T-cell (primary cell): ENCODE measurements around the gene GTF3A. TPM values are rescaled to one million over a fixed set of nuclear protein-coding genes. Genes with fewer than 3 reads are reported as not detected.

Source experiments
- ATAC-seq, 4 experiments: fragments of 200-7000 bp in 3 of 4; fragments of 150-1000 bp in 1 of 4; cut with Tn5 transposase; replicated peaks in 1 of 4; 1 replicate in 3 of 4; 2 replicates in 1 of 4; pipeline ENCODE4 v1.10.0; 2021; ENCODE audit warnings: moderate library complexity in 3 of 4, mild to moderate bottlenecking in 2 of 4, moderate number of reproducible peaks in 1 of 4
- CTCF ChIA-PET, 2 donors: fragments of 300-600 bp; sonication (Branson Sonifier 250); formaldehyde crosslinking; loops; one replicate each; lab custom pipeline; 2022; ENCODE audit warnings: antibody characterized with exemption in 2 of 2; lab: Charles Lee
- POLR2A ChIA-PET, 2 donors: fragments of 300-600 bp; sonication (Branson Sonifier 250); formaldehyde crosslinking; loops; one replicate each; lab custom pipeline; 2022; ENCODE audit warnings: antibody characterized with exemption in 2 of 2; lab: Charles Lee
- DNase-seq, 35 experiments: peaks; one replicate each; pipeline versions ENCODE4 v3.0.0 to v3.0.0-alpha.2; 2013 to 2023
- H3K27ac ChIP-seq: one replicate; pipeline ENCODE4 v1.5.1; 2013; ENCODE audit warnings: low read length
- H3K27me3 ChIP-seq, 2 experiments: replicated peaks in 1 of 2; 1 replicate in 1 of 2; 2 replicates in 1 of 2; pipeline versions ENCODE4 v1.6.1 to v1.7.0; 2013; ENCODE audit warnings: low read length in 1 of 2, mixed read lengths in 1 of 2; ENCODE audit not compliant: control insufficient read depth in 2 of 2, insufficient read depth in 2 of 2; ENCODE audit errors: extremely low read depth in 1 of 2
- H3K36me3 ChIP-seq, 2 donors: 1 replicate in 1 of 2; 2 replicates in 1 of 2; pipeline versions ENCODE4 v1.6.1 to v1.7.0; 2013; ENCODE audit warnings: low read length in 1 of 2; ENCODE audit not compliant: control insufficient read depth in 2 of 2, insufficient read depth in 1 of 2; ENCODE audit errors: extremely low read depth in 1 of 2
- H3K4me1 ChIP-seq, 2 experiments: 1 replicate in 1 of 2; 2 replicates in 1 of 2; pipeline versions ENCODE4 v1.6.1 to v1.7.0; 2013; ENCODE audit warnings: low read length in 2 of 2, mixed read lengths in 1 of 2; ENCODE audit not compliant: insufficient read depth in 2 of 2, control insufficient read depth in 1 of 2; ENCODE audit errors: extremely low read depth in 1 of 2
- H3K4me3 ChIP-seq, 2 donors: 1 replicate in 1 of 2; 2 replicates in 1 of 2; pipeline versions ENCODE4 v1.5.1 to v1.7.0; 2013; ENCODE audit warnings: mild to moderate bottlenecking in 2 of 2, low read length in 1 of 2, moderate library complexity in 1 of 2; ENCODE audit not compliant: control insufficient read depth in 1 of 2; ENCODE audit errors: extremely low read depth in 1 of 2
- H3K9me3 ChIP-seq: 2 replicates; pipeline ENCODE4 v1.7.0; 2013
- H3K27ac Mint-ChIP-seq, 2 donors: one replicate each; pipeline ENCODE4 v1.8.0; 2020 to 2021; ENCODE audit warnings: mild to moderate bottlenecking in 2 of 2, mixed read lengths in 2 of 2
- H3K27me3 Mint-ChIP-seq, 2 donors: one replicate each; pipeline ENCODE4 v1.8.0; 2021 to 2022; ENCODE audit warnings: mixed read lengths in 2 of 2
- H3K36me3 Mint-ChIP-seq: one replicate; pipeline ENCODE4 v1.8.0; 2021; ENCODE audit warnings: mixed read lengths
- H3K4me1 Mint-ChIP-seq, 3 donors: one replicate each; pipeline ENCODE4 v1.8.0; 2020 to 2022; ENCODE audit warnings: mixed read lengths in 3 of 3, mild to moderate bottlenecking in 1 of 3
- H3K4me3 Mint-ChIP-seq, 3 donors: one replicate each; pipeline ENCODE4 v1.8.0; 2020 to 2022; ENCODE audit warnings: mild to moderate bottlenecking in 3 of 3, mixed read lengths in 3 of 3, moderate library complexity in 3 of 3
- H3K9me3 Mint-ChIP-seq, 3 donors: one replicate each; pipeline ENCODE4 v1.8.0; 2020 to 2022; ENCODE audit warnings: mixed read lengths in 3 of 3
- WGBS: methylation state at CpG from one replicate; pipeline ENCODE4 v1.1.5; 2013; ENCODE audit warnings: missing lambda C conversion rate; ENCODE audit not compliant: insufficient coverage; 5-methylcytosine and 5-hydroxymethylcytosine counted together
- total RNA-seq, 35 experiments: library from RNA in 6 of 35; stranded (reverse) in 6 of 35; fragments of 120-200 nt in 1 of 35; gene quantifications; one replicate each; pipeline versions ENCODE4 v1.2.1 to v1.2.4 and lab custom pipeline; 2013 to 2026

Gene GTF3A
- total RNA-seq, 5 donors from 2014 or later (not counting 1 experiment from before 2014, with no cell fraction given): 144 to 266 (median 229) TPM

- CTCF ChIA-PET: interaction anchor here (0.6 to 2.7 kb wide), 10 partner anchors 10 to 371 kb away, joined by 3 to 17 read pairs (median 3); no protein-coding TSS in a partner anchor
- Mint-ChIP-seq H3K27me3 (no peaks in the 10 kb centered on the region), H3K4me1 (peaks cover 23 to 38% (median 28%) of the 10 kb centered on the region in 3 donors), H3K9me3 (no peaks in the 10 kb centered on the region), H3K27ac (peak overlapping the region; percentile 99 to 100), H3K36me3 (no peaks in the 10 kb centered on the region), H3K4me3 (peak overlapping the region; percentile 83 to 93 (median 88))
- Histone ChIP-seq H3K27ac (peak overlapping the region; percentile 79), H3K27me3 (no peaks in the 10 kb centered on the region), H3K9me3 (no peaks in the 10 kb centered on the region), H3K4me1 (peaks cover 18 to 19% of the 10 kb centered on the region in 2 experiments), H3K36me3 (no peaks in the 10 kb centered on the region), H3K4me3 (peak overlapping the region; percentile 40 to 60)
- POLR2A ChIA-PET: interaction anchor here (0.5 to 1.3 kb wide), 6 partner anchors 8 to 288 kb away, joined by 3 to 8 read pairs (median 5); partner anchors contain the start of gene GTF3A (in 1 of the 2)
- 0% methylated on average over 4 of the region's 5 CpGs for WGBS
- ATAC-seq: peak in 1 of 4 experiments; percentile 17
- peak in 3 of 35 experiments; percentile 16 to 42 (median 20) for DNase-seq
Measured at GRCh38 chr13:27455331-27455855, 31.0 kb downstream of the GTF3A start.

GRCh38 chr13:27461940-27462584 is 37.6 kb downstream of the GTF3A start:
- ATAC-seq (no peak), DNase-seq (no peak)
- no peaks in the 10 kb centered on the region for H3K36me3 ChIP-seq
- H3K4me3 ChIP-seq: no peak overlapping the region
- H3K4me1 ChIP-seq: no peaks in the 10 kb centered on the region
- no peaks in the 10 kb centered on the region for H3K27me3 Mint-ChIP-seq
- no peak overlapping the region for H3K27ac ChIP-seq
- H3K27ac Mint-ChIP-seq: no peak overlapping the region
- H3K27me3 ChIP-seq: peaks cover 0 to 5% of the 10 kb centered on the region in 2 experiments
- H3K4me1 Mint-ChIP-seq: peaks cover 5 to 7% (median 6%) of the 10 kb centered on the region in 3 donors
- POLR2A ChIA-PET: interaction anchor here in 1 of 2 donors (0.5 kb wide), 1 partner anchor 338 kb away, joined by 3 read pairs; no protein-coding TSS in a partner anchor
- no peaks in the 10 kb centered on the region for H3K9me3 ChIP-seq
- WGBS: 82% methylated on average over 6 of the region's 12 CpGs
- no peaks in the 10 kb centered on the region for H3K36me3 Mint-ChIP-seq
- no peak overlapping the region for H3K4me3 Mint-ChIP-seq
- CTCF ChIA-PET: no interaction called here
- H3K9me3 Mint-ChIP-seq: no peaks in the 10 kb centered on the region

- H3K9me3 ChIP-seq: no peaks in the 10 kb centered on the region
- Mint-ChIP-seq H3K36me3 (no peaks in the 10 kb centered on the region), H3K4me1 (peaks cover 4 to 7% (median 5%) of the 10 kb centered on the region in 3 donors), H3K4me3 (no peak overlapping the region), H3K9me3 (no peaks in the 10 kb centered on the region), H3K27me3 (no peaks in the 10 kb centered on the region), H3K27ac (no peak overlapping the region)
- no peak for ATAC-seq
- H3K27ac ChIP-seq: no peak overlapping the region
- POLR2A ChIA-PET: no interaction called here
- H3K36me3 ChIP-seq: no peaks in the 10 kb centered on the region
- peaks cover 0 to 5% of the 10 kb centered on the region in 2 experiments for H3K27me3 ChIP-seq
- DNase-seq: no peak
- H3K4me3 ChIP-seq: no peak overlapping the region
- CTCF ChIA-PET: no interaction called here
- no peaks in the 10 kb centered on the region for H3K4me1 ChIP-seq
- 44% methylated on average over 6 of the region's 6 CpGs for WGBS
Measured at GRCh38 chr13:27463500-27463899, 39.1 kb downstream of the GTF3A start.

GRCh38 chr13:27465611-27466010 is 41.2 kb downstream of the GTF3A start:
- no peak for DNase-seq
- Histone ChIP-seq H3K4me3 (no peak overlapping the region), H3K4me1 (no peaks in the 10 kb centered on the region), H3K36me3 (no peaks in the 10 kb centered on the region), H3K9me3 (no peaks in the 10 kb centered on the region), H3K27ac (no peak overlapping the region), H3K27me3 (peaks cover 0 to 5% of the 10 kb centered on the region in 2 experiments)
- ATAC-seq: no peak
- Mint-ChIP-seq H3K36me3 (no peaks in the 10 kb centered on the region), H3K4me1 (peaks cover 4 to 7% (median 5%) of the 10 kb centered on the region in 3 donors), H3K9me3 (no peaks in the 10 kb centered on the region), H3K27ac (no peak overlapping the region), H3K27me3 (no peaks in the 10 kb centered on the region), H3K4me3 (no peak overlapping the region)
- CTCF ChIA-PET: interaction anchor here in 1 of 2 donors (0.9 kb wide), 1 partner anchor 10 kb away, joined by 3 read pairs; no protein-coding TSS in a partner anchor
- 85% methylated on average over 5 of the region's 5 CpGs for WGBS
- POLR2A ChIA-PET: interaction anchor here (0.5 to 1.0 kb wide), 3 partner anchors 11 to 137 kb away, joined by 3 to 6 read pairs (median 6); no protein-coding TSS in a partner anchor

GRCh38 chr13:27466513-27466912 is 42.1 kb downstream of the GTF3A start:
- no peak for DNase-seq
- peaks cover 0 to 5% of the 10 kb centered on the region in 2 experiments for H3K27me3 ChIP-seq
- ChIA-PET CTCF (no interaction called here), POLR2A (interaction anchor here in 1 of 2 donors (0.7 kb wide), 1 partner anchor 137 kb away, joined by 3 read pairs; no protein-coding TSS in a partner anchor)
- no peaks in the 10 kb centered on the region for H3K36me3 ChIP-seq
- H3K4me1 ChIP-seq: no peaks in the 10 kb centered on the region
- no peak overlapping the region for H3K4me3 ChIP-seq
- ATAC-seq: no peak
- Mint-ChIP-seq H3K4me1 (peaks cover 4 to 7% (median 5%) of the 10 kb centered on the region in 3 donors), H3K27me3 (no peaks in the 10 kb centered on the region), H3K27ac (peak overlapping the region in 1 of 2 donors; percentile 17), H3K36me3 (no peaks in the 10 kb centered on the region), H3K9me3 (no peaks in the 10 kb centered on the region), H3K4me3 (no peak overlapping the region)
- H3K27ac ChIP-seq: no peak overlapping the region
- H3K9me3 ChIP-seq: no peaks in the 10 kb centered on the region
- WGBS: 30% methylated on average over 2 of the region's 3 CpGs

- peaks cover 0 to 5% of the 10 kb centered on the region in 2 experiments for H3K27me3 ChIP-seq
- DNase-seq (no peak), ATAC-seq (no peak)
- ChIA-PET CTCF (no interaction called here), POLR2A (no interaction called here)
- Mint-ChIP-seq H3K36me3 (no peaks in the 10 kb centered on the region), H3K4me3 (no peak overlapping the region), H3K9me3 (no peaks in the 10 kb centered on the region), H3K27ac (no peak overlapping the region), H3K27me3 (no peaks in the 10 kb centered on the region), H3K4me1 (peaks cover 4 to 11% (median 7%) of the 10 kb centered on the region in 3 donors)
- H3K27ac ChIP-seq: no peak overlapping the region
- peaks cover 3 to 7% of the 10 kb centered on the region in 2 experiments for H3K4me1 ChIP-seq
- no peaks in the 10 kb centered on the region for H3K36me3 ChIP-seq
- no peak overlapping the region for H3K4me3 ChIP-seq
- H3K9me3 ChIP-seq: no peaks in the 10 kb centered on the region
- WGBS: 93% methylated on average over 4 of the region's 5 CpGs
Measured at GRCh38 chr13:27470075-27470820, 45.8 kb downstream of the GTF3A start.
